H9 (cell line): ENCODE measurements around the gene KIF26B. TPM values are rescaled to one million over a fixed set of nuclear protein-coding genes. Genes with fewer than 3 reads are reported as not detected.

Source experiments
- DNase-seq: peaks from one replicate; pipeline ENCODE4 v3.0.0-alpha.2; 2017
- H2AFZ ChIP-seq: one replicate; pipeline ENCODE4 v1.6.1; 2013; ENCODE audit warnings: mild to moderate bottlenecking, low read length, control low read depth, moderate library complexity
- H2AK5ac ChIP-seq: 2 replicates; pipeline ENCODE4 v1.6.1; 2013; ENCODE audit warnings: low read length, control low read depth, mixed read lengths; ENCODE audit not compliant: insufficient read length
- H2BK120ac ChIP-seq: one replicate; pipeline ENCODE4 v1.6.1; 2013; ENCODE audit warnings: low read depth, mild to moderate bottlenecking, low read length, control low read depth, inconsistent platforms; ENCODE audit not compliant: poor library complexity, severe bottlenecking
- H2BK12ac ChIP-seq: 2 replicates; pipeline ENCODE4 v1.6.1; 2013; ENCODE audit warnings: low read length, control low read depth, mixed read lengths, low read depth; ENCODE audit not compliant: insufficient read length
- H2BK15ac ChIP-seq: 2 replicates; pipeline ENCODE4 v1.6.1; 2013; ENCODE audit warnings: low read depth, low read length, control low read depth
- H2BK20ac ChIP-seq: one replicate; pipeline ENCODE4 v1.6.1; 2013; ENCODE audit warnings: low read depth, mild to moderate bottlenecking, low read length, control low read depth, inconsistent platforms; ENCODE audit not compliant: poor library complexity, severe bottlenecking
- H2BK5ac ChIP-seq: 2 replicates; pipeline ENCODE4 v1.6.1; 2013; ENCODE audit warnings: low read length, control low read depth, mixed read lengths; ENCODE audit not compliant: insufficient read length
- H3K14ac ChIP-seq: 2 replicates; pipeline ENCODE4 v1.6.1; 2013; ENCODE audit warnings: low read length, control low read depth; ENCODE audit not compliant: insufficient read depth
- H3K18ac ChIP-seq: 2 replicates; pipeline ENCODE4 v1.6.1; 2013; ENCODE audit warnings: low read depth, mild to moderate bottlenecking, mixed read lengths, low read length, control low read depth; ENCODE audit not compliant: insufficient read length
- H3K23ac ChIP-seq: 2 replicates; pipeline ENCODE4 v1.6.1; 2013; ENCODE audit warnings: low read length, control low read depth, mixed read lengths, low read depth; ENCODE audit not compliant: insufficient read length
- H3K23me2 ChIP-seq: 2 replicates; pipeline ENCODE4 v1.6.1; 2013; ENCODE audit warnings: low read depth, mild to moderate bottlenecking, mixed read lengths, low read length, control low read depth; ENCODE audit not compliant: insufficient read length, poor library complexity, severe bottlenecking
- H3K27ac ChIP-seq: 2 replicates; pipeline ENCODE4 v1.5.1; 2013; ENCODE audit warnings: low read length, control low read depth, mixed read lengths, low read depth; ENCODE audit not compliant: insufficient read length
- H3K27me3 ChIP-seq: 2 replicates; pipeline ENCODE4 v1.6.1; 2013; ENCODE audit warnings: low read length, control low read depth, inconsistent platforms; ENCODE audit not compliant: insufficient read depth
- H3K4ac ChIP-seq: 2 replicates; pipeline ENCODE4 v1.6.1; 2013; ENCODE audit warnings: low read depth, mild to moderate bottlenecking, control low read depth, inconsistent platforms, low read length, moderate library complexity
- H3K4me1 ChIP-seq: 2 replicates; pipeline ENCODE4 v1.6.1; 2013; ENCODE audit warnings: low read length, control low read depth, inconsistent platforms; ENCODE audit not compliant: insufficient read depth
- H3K4me2 ChIP-seq: 2 replicates; pipeline ENCODE4 v1.6.1; 2013; ENCODE audit warnings: low read length, control low read depth, mixed read lengths; ENCODE audit not compliant: insufficient read length, insufficient read depth
- H3K56ac ChIP-seq: 2 replicates; pipeline ENCODE4 v1.6.1; 2013; ENCODE audit warnings: low read depth, mild to moderate bottlenecking, mixed read lengths, low read length, control low read depth; ENCODE audit not compliant: insufficient read length
- H3K79me1 ChIP-seq: 2 replicates; pipeline ENCODE4 v1.6.1; 2013; ENCODE audit warnings: low read depth, mild to moderate bottlenecking, moderate library complexity, low read length, control low read depth, inconsistent platforms; ENCODE audit not compliant: insufficient read depth, poor library complexity, severe bottlenecking
- H3K79me2 ChIP-seq: 2 replicates; pipeline ENCODE4 v1.6.1; 2013; ENCODE audit warnings: low read length, control low read depth, inconsistent platforms; ENCODE audit not compliant: insufficient read depth
- H3K9ac ChIP-seq: 2 replicates; pipeline ENCODE4 v1.6.1; 2013; ENCODE audit warnings: low read length, control low read depth, mixed read lengths; ENCODE audit not compliant: insufficient read length; ENCODE audit errors: extremely low read depth
- H3K9me3 ChIP-seq: one replicate; pipeline ENCODE4 v1.6.1; 2013; ENCODE audit warnings: low read depth, low read length, inconsistent platforms; ENCODE audit not compliant: control insufficient read depth
- H3T11ph ChIP-seq: one replicate; pipeline ENCODE4 v1.6.1; 2013; ENCODE audit warnings: mild to moderate bottlenecking, low read length, control low read depth, inconsistent platforms
- H4K20me1 ChIP-seq: one replicate; pipeline ENCODE4 v1.6.1; 2013; ENCODE audit not compliant: control insufficient read depth, insufficient read length, insufficient read depth
- H4K5ac ChIP-seq: 2 replicates; pipeline ENCODE4 v1.6.1; 2013; ENCODE audit warnings: low read depth, mild to moderate bottlenecking, mixed read lengths, low read length, control low read depth; ENCODE audit not compliant: insufficient read length
- H4K8ac ChIP-seq: replicated peaks from 2 replicates; pipeline ENCODE4 v1.6.1; 2013; ENCODE audit warnings: low read length, control low read depth, mixed read lengths, low read depth; ENCODE audit not compliant: insufficient read length
- H4K91ac ChIP-seq: 2 replicates; pipeline ENCODE4 v1.6.1; 2013; ENCODE audit warnings: low read depth, mild to moderate bottlenecking, moderate library complexity, mixed read lengths, low read length, control low read depth; ENCODE audit not compliant: insufficient read length
- H3K27ac Mint-ChIP-seq, 3 experiments: 2 replicates in 2 of 3; 3 replicates in 1 of 3; pipeline ENCODE4 v1.8.0; 2020 to 2021; ENCODE audit warnings: mixed read lengths in 3 of 3, mild to moderate bottlenecking in 1 of 3, moderate library complexity in 1 of 3
- H3K27me3 Mint-ChIP-seq: 2 replicates; pipeline ENCODE4 v1.8.0; 2021; ENCODE audit warnings: low read depth, mild to moderate bottlenecking, moderate library complexity, mixed read lengths
- H3K36me3 Mint-ChIP-seq, 3 experiments: 2 replicates in 2 of 3; 3 replicates in 1 of 3; pipeline ENCODE4 v1.8.0; 2020 to 2021; ENCODE audit warnings: low read depth in 3 of 3, mixed read lengths in 3 of 3; ENCODE audit not compliant: insufficient read depth in 1 of 3
- H3K4me1 Mint-ChIP-seq, 2 experiments: 2 replicates each; pipeline ENCODE4 v1.8.0; 2020; ENCODE audit warnings: mixed read lengths in 2 of 2
- H3K4me3 Mint-ChIP-seq, 2 experiments: 2 replicates in 1 of 2; 3 replicates in 1 of 2; pipeline ENCODE4 v1.8.0; 2020 to 2021; ENCODE audit warnings: mild to moderate bottlenecking in 2 of 2, mixed read lengths in 2 of 2, moderate library complexity in 1 of 2
- H3K9me3 Mint-ChIP-seq, 2 experiments: 2 replicates in 1 of 2; 3 replicates in 1 of 2; pipeline ENCODE4 v1.8.0; 2020; ENCODE audit warnings: mild to moderate bottlenecking in 2 of 2, mixed read lengths in 2 of 2, moderate library complexity in 1 of 2
- CTCF ChIP-seq: fragments of 200-600 bp; sonication (generic); conservative IDR thresholded peaks from 3 replicates; pipeline ENCODE4 v1.8.0; 2021; ENCODE audit warnings: antibody characterized with exemption, mild to moderate bottlenecking
- WGBS: extraction: QIAGEN DNeasy Blood & Tissue Kit; methylation state at CpG from one replicate; pipeline ENCODE4 v1.1.7; 2013; ENCODE audit warnings: missing lambda C conversion rate, low lambda C conversion rate, mixed read lengths; ENCODE audit not compliant: insufficient read length; ENCODE audit errors: extremely low coverage; 5-methylcytosine and 5-hydroxymethylcytosine counted together
- total RNA-seq: library from RNA; stranded (reverse); gene quantifications from 2 replicates; pipeline ENCODE4 v1.2.1, GENCODE V29; 2021

Gene KIF26B
- total RNA-seq, 1 experiment from 2014 or later = 0.13 TPM

DNA sequence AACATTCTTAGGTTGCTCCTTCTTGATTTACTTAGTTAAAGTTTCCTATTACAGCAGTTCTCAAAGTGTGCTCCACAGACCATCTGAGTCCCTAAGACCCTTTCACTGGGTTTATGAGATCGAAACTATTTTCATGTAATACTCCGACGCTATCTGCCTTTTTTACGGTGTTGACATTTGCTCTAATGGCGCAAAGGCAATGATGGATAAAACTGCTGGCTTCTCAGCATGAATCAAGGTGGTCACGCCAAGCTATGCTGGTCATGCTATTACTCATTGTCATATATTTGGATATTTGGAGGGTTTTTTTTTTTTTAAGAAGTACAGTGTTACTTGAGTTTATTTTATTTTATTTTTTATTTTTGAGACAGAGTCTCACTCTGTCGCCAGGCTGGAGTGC is 235.1 kb downstream of the KIF26B start:
- Histone ChIP-seq H3K18ac (no peak overlapping the region), H2BK15ac (no peak overlapping the region), H2BK5ac (no peak overlapping the region), H3K23me2 (no peaks in the 10 kb centered on the region), H3K14ac (no peak overlapping the region), H4K5ac (no peak overlapping the region), H4K8ac (no peak overlapping the region), H3K9me3 (no peaks in the 10 kb centered on the region), H3K79me1 (no peaks in the 10 kb centered on the region), H2AFZ (no peak overlapping the region), H3K4me1 (peaks cover 3% of the 10 kb centered on the region; the same call in 1 of the 2 replicates), H2BK12ac (no peak overlapping the region), H3K27ac (no peak overlapping the region), H3K4me2 (no peak overlapping the region), H2BK120ac (no peak overlapping the region), H3K9ac (no peak overlapping the region), H2BK20ac (no peak overlapping the region), H3K4ac (no peak overlapping the region), H4K20me1 (no peaks in the 10 kb centered on the region), H3T11ph (no peak overlapping the region), H3K79me2 (no peaks in the 10 kb centered on the region), H3K56ac (no peak overlapping the region), H3K27me3 (no peaks in the 10 kb centered on the region), H2AK5ac (no peak overlapping the region), H4K91ac (no peak overlapping the region), H3K23ac (no peak overlapping the region)
- DNase-seq = no peak
- no peaks in the 10 kb centered on the region; a peak in 1 of 5 replicates for H3K9me3 Mint-ChIP-seq
- H3K36me3 Mint-ChIP-seq = no peaks in the 10 kb centered on the region
- TF ChIP-seq CTCF = no peak
- H3K27me3 Mint-ChIP-seq = peaks cover 1% of the 10 kb centered on the region; the same call in 1 of the 2 replicates
- H3K27ac Mint-ChIP-seq = no peak overlapping the region
- peaks cover 4 to 8% of the 10 kb centered on the region in 2 experiments; a peak in 3 of 4 replicates for H3K4me1 Mint-ChIP-seq
- H3K4me3 Mint-ChIP-seq = no peak overlapping the region
- no CpG with 5 or more reads among the region's 7 CpGs for WGBS
